ENCODE results near the gene DGKB. TPM values are rescaled to one million over a fixed set of nuclear protein-coding genes. Genes with fewer than 3 reads are reported as not detected.

Gene DGKB
- total RNA-seq, 4 donors from 2014 or later: 0.27 to 0.88 (median 0.76) TPM; not detected in 1

- TF ChIP-seq POLR2A (IDR thresholded peaks at IDR 0.05) (no peak), CTCF (IDR thresholded peaks at IDR 0.05) (no peak)
- H3K27me3 ChIP-seq: no peaks in the 10 kb centered on the region
- no peaks in the 10 kb centered on the region for H3K36me3 ChIP-seq
- no peak for DNase-seq
- H3K9me3 ChIP-seq: no peaks in the 10 kb centered on the region
- no peaks in the 10 kb centered on the region for H3K4me1 ChIP-seq
- H3K4me3 ChIP-seq: no peak overlapping the region
- H3K27ac ChIP-seq: no peak overlapping the region
Observed at GRCh38 chr7:14158111-14158510, 744.4 kb downstream of the DGKB start.

- DNase-seq: no peak
- H3K27ac ChIP-seq: no peak overlapping the region
- TF ChIP-seq CTCF (IDR thresholded peaks at IDR 0.05): no peak
- TF ChIP-seq POLR2A (IDR thresholded peaks at IDR 0.05): no peak
- H3K9me3 ChIP-seq: no peaks in the 10 kb centered on the region
- no peaks in the 10 kb centered on the region for H3K4me1 ChIP-seq
- no peaks in the 10 kb centered on the region for H3K36me3 ChIP-seq
- no peaks in the 10 kb centered on the region for H3K27me3 ChIP-seq
- no peak overlapping the region for H3K4me3 ChIP-seq
Observed at GRCh38 chr7:14156436-14156835, 746.1 kb downstream of the DGKB start.

- TF ChIP-seq POLR2A (IDR thresholded peaks at IDR 0.05): no peak
- no peak for TF ChIP-seq CTCF (IDR thresholded peaks at IDR 0.05)
- no peaks in the 10 kb centered on the region for H3K36me3 ChIP-seq
- no peak for DNase-seq
- no peak overlapping the region for H3K27ac ChIP-seq
- no peaks in the 10 kb centered on the region for H3K4me1 ChIP-seq
- no peak overlapping the region for H3K4me3 ChIP-seq
- H3K9me3 ChIP-seq: no peaks in the 10 kb centered on the region
- H3K27me3 ChIP-seq: no peaks in the 10 kb centered on the region
Observed at GRCh38 chr7:14148974-14149373, 753.6 kb downstream of the DGKB start.

- Histone ChIP-seq H3K4me3 (no peak overlapping the region), H3K27me3 (no peaks in the 10 kb centered on the region), H3K9me3 (no peaks in the 10 kb centered on the region), H3K36me3 (no peaks in the 10 kb centered on the region), H3K4me1 (no peaks in the 10 kb centered on the region), H3K27ac (no peak overlapping the region)
- no peak for DNase-seq
- TF ChIP-seq CTCF (IDR thresholded peaks at IDR 0.05) (no peak), POLR2A (IDR thresholded peaks at IDR 0.05) (no peak)
Observed at GRCh38 chr7:14147532-14147931, 755.0 kb downstream of the DGKB start.

GRCh38 chr7:14144538-14144937 is 758.0 kb downstream of the DGKB start:
- TF ChIP-seq CTCF (IDR thresholded peaks at IDR 0.05) (no peak), POLR2A (IDR thresholded peaks at IDR 0.05) (no peak)
- H3K4me3 ChIP-seq: no peak overlapping the region

GRCh38 chr7:14144109-14144508 is 758.4 kb downstream of the DGKB start:
- H3K27ac ChIP-seq: no peak overlapping the region
- no peak overlapping the region for H3K4me3 ChIP-seq
- H3K36me3 ChIP-seq: no peaks in the 10 kb centered on the region
- TF ChIP-seq CTCF (IDR thresholded peaks at IDR 0.05): no peak
- TF ChIP-seq POLR2A (IDR thresholded peaks at IDR 0.05): no peak
- H3K27me3 ChIP-seq: no peaks in the 10 kb centered on the region
- H3K4me1 ChIP-seq: no peaks in the 10 kb centered on the region
- no peak for DNase-seq
- no peaks in the 10 kb centered on the region for H3K9me3 ChIP-seq

More at GRCh38 chr7:14144538-14144937, 758.0 kb downstream of the DGKB start:
- no peaks in the 10 kb centered on the region for H3K9me3 ChIP-seq
- H3K36me3 ChIP-seq: no peaks in the 10 kb centered on the region
- H3K27ac ChIP-seq: no peak overlapping the region
- H3K4me1 ChIP-seq: no peaks in the 10 kb centered on the region
- H3K27me3 ChIP-seq: no peaks in the 10 kb centered on the region
- DNase-seq: no peak
